ENCODE data around the gene SPSB3.

Gene SPSB3

GRCh38 chr16:1788708-1789100 lies 6.3 kb upstream of the SPSB3 start:
- DNase-seq (ENCODE audit: low spot score): no peak

GRCh38 chr16:1788095-1788707 lies 5.8 kb upstream of the SPSB3 start:
- no peak for DNase-seq (ENCODE audit: low spot score)

DNA sequence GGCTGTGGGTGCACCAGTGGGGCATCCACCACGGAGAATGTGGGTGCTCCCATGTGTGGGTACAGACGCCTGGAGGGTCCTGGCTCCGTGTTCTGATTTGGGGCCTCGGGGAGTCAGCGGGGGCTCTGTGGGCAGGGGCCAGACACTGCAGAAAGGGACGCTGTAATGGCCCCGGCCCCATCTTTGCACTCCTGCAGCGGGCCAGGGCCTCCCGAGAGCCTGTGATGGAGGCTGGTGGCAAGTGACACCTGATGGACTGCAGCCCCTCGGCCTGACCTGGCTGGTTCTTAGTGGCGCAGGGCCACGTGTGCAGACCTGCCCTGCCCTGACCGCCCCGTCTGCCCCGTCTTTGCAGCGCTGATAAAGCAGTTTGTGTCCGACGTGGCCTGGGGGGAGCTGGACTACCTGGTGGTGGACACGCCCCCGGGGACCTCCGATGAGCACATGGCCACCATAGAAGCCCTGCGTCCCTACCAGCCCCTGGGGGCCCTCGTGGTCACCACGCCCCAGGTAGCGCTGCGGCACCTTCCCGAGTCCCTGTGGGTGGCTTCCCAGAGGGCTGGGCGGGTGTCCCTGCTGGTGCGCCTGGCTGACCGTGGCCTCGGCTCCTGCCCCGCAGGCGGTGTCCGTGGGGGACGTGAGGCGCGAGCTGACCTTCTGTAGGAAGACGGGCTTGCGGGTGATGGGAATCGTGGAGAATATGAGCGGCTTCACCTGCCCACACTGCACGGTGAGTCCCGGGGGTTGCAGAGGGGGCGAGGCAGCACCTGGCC lies 5.1 kb upstream of the SPSB3 start:
- DNase-seq (ENCODE audit: low spot score): no peak

DNA sequence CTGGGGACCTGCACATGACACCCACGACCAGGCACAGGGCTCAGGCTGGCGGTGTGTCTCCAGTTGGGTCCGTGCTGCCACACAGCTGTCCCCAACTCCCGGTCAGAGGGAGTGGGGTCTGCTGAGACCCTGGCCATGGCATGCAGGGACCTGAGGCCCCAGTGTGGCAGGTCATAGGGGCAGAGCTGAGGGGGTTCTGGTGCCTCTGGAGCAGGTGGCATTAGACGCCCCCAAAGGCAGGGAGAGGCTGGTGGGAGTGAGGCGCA lies 4.6 kb upstream of the SPSB3 start:
- no peak for DNase-seq (ENCODE audit: low spot score)

- no peak for DNase-seq (ENCODE audit: low spot score)
Observed at GRCh38 chr16:1786242-1787055, 4.1 kb upstream of the SPSB3 start.

DNA sequence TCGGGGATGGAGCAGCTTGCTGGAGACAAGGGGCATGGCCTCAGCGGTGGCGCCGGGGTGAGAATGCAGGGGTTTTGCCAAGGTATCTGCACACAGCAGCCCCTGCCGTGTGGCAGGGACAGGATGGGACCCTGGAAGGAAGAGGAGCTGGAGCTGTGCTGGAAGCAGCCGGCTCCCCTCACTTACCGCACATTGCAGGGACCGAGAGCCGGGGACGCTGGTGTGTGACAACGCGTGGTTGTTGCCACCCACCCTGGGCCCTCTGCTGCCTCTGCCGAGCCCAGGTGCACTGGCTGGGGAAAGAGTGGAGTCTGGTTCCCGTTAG lies 3.4 kb upstream of the SPSB3 start:
- no peak for DNase-seq (ENCODE audit: low spot score)

DNA sequence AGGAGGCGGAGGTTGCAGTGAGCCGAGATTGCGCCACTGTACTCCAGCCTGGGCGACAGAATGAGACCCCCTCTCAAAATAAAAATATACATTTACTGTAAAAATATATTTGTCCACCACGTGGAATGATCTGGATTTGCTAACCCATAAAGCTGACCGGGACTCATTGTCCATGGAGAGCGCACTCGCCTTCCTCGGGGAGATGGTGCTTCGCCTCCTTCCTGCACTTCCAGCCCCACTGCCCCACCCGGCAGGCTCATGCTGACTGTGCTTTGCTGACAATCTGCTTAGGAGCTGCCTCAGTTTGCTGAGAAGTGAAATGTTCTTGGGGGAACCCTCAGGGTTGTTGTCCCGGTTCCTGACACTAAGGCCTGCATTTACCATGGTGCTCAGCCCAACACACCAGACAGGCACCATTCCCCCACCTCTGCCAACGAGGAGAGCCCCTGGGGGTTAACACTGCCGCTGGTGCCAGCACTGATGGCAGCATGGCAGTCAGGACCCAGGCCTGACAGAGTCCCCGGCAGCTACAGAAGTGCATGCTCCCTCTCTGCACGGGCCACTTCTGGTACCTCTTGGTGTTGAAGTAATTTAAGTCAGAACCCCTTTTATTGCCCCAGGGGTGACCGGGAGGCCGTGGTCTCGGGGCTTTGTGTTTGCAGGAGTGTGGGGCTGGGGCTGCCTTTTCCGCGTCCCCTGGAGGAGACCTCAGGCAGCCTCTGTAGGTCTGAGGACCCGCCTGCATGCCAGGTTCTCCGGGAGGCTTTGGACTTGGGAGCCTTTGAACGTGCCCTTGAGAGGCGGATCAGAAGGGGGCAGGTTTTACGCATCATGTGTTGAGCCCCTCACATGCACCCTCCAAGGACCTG lies 2.8 kb upstream of the SPSB3 start:
- no peak for DNase-seq (ENCODE audit: low spot score)

DNA sequence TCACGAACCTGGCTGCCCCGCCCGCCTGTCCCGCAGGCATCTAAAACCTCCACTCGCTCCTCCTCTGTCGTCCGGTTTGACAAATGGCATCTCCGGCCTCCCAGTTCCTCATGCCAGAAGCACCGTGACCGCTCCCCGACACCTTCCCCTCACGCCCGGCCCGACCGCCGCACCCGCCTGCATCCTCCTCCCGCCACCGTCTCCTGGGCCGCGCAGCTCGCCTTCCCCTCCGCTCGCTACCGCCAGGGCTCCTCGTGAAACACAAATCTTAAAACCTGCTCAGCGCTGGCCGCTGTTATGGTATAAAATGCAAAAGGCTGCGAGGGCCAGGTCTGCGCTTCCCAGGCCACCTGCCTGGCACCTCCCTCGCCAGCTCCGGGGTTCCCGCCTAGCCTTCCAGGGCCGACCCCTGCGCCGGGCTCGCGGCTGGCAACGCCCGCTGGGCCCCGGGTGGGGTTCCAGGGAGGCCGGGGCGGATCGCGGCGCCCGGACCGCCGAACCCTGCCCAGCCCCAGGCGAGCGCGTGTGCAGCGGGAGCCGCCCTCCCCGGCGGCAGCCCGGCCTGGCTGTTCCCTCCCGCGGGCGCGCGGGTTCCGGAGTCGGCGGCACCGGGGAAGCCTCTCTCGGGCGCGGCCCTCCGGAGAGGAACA lies 488 bp downstream of the SPSB3 start:
- peak; percentile 65 for DNase-seq (ENCODE audit: low spot score)

GRCh38 chr16:1781254-1781653 lies 1.1 kb downstream of the SPSB3 start:
- DNase-seq (ENCODE audit: low spot score): no peak

- no peak for DNase-seq (ENCODE audit: low spot score)
Observed at GRCh38 chr16:1780677-1781072, 1.7 kb downstream of the SPSB3 start.

GRCh38 chr16:1779741-1780676 lies 2.4 kb downstream of the SPSB3 start:
- no peak for DNase-seq (ENCODE audit: low spot score)

DNA sequence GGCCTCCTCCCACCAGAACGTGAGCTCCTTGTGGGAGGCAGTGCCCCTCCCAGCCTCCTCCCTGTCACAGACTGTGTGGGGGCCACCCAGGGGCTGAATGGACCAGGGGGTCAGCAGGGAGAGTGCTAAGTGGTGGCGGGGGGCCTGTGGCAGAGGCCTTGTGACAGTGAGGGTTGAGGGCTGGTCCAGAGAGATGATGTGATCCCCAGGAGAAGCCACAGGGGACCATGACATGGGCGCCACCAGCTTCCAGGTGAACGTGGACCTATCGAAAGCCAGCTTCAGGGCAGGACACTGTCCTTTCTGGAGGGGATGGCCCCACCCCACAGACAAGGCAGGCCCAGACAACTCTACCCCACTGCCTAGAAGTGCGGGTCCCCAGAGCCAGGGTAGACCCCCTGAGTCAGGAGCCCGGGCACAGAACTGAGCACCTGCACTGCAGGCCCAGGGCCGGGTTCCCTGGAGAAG lies 3.1 kb downstream of the SPSB3 start:
- DNase-seq (ENCODE audit: low spot score): no peak

DNA sequence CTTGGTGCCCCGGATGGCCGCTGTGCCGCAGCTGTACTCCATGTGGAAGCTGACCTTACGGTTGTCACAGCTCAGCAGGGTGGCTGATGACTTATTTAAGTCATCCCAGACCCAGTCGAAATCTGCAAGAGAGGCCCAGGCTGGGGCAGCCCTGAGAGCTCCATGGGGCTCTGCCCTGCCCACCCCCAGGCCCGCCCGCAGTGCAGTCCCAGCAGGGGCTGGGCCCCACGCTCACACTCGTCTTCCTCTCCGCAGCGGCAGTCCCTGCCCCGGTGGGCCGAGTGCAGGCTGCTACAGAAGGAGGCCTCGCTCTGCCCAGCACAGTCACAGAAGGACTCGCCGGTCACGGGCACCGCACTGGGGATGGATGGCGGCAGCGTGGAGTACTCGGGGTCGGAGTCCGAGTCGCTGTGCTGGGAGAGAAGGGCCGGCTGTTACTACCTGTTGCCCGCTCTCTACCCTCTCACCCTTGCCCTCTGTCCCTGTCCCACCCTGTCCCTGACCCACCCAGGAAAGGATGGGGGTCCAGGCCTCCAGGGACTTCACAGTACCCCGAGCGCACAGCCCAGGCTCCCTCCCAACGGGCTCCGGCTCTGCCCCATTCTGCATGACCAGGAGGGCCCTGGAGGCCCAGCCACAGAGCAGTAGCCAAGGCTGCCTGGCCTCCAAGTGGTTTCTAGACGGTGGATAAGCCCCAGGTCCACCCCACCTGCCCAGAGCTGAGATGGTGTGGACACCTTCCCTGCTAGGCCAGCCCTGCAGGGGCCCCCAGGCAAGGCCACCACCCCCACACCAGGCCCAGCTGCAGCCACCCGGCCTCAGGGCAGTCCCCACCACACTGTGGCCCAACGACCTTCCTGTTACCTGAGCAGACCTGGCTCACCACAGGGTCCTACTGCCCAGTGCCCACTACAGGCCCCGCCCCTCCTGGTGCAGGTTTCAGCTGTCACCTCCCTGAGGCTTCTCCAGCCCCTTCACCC lies 3.9 kb downstream of the SPSB3 start:
- no peak for DNase-seq (ENCODE audit: low spot score)

DNA sequence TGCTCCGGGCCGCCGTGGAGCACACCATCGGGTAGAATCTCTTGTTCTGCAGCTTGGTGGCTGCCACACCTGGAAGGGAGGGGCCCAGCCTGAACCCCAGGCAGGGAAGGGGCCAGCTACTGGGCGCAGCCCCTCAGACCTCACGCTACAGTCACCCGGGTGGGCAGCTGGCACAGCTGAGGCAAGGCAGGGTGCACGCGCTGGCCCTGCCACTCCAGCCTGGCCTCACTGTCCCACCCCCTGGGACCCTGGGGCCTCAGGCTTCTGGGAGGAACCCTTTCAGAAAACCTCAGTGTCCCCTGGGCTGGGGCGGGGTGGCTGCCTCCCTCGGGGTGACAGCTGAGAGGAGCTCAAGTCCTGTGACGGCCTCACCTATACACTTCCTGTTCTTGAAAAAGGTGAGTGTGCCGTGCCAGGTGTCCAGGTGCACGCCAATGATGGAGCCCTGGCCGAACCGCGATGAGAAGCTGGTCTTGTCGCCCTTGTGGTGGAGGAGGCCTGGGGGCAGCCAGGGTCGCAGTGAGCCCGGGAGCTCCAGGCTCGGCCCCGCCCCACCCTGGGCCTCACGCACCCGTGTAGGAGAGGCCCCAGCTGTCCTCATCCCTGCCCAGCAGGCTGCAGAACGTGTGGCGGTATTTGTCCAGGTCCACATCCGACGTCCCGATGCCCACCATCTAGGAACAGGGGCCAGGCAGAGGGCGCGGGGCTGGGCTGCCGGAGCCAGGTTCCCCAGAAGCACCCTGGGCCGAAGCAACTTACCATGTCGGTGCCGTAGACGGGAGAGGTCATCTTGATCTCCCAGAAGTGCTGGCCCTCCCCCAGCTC lies 4.8 kb downstream of the SPSB3 start:
- no peak for DNase-seq (ENCODE audit: low spot score)

GRCh38 chr16:1776991-1777374 lies 5.4 kb downstream of the SPSB3 start:
- no peak for DNase-seq (ENCODE audit: low spot score)

DNA sequence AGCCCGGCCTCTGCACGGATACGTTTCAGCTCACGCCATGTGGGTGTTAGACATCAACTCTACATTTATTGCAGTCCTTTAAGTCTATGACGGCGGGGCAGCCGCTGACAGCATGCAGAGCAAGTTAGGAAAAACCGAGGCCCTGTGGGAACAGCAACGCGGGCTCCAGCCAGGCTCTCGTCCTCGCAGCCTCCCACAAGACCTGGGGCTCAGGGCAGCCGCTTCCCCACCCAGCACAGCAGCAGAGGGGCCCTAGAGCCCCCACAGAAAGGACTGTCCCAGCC lies 5.8 kb downstream of the SPSB3 start:
- DNase-seq (ENCODE audit: low spot score): no peak

- DNase-seq (ENCODE audit: low spot score): no peak
Observed at GRCh38 chr16:1775846-1776671, 6.3 kb downstream of the SPSB3 start.
